Hematopoietic multipotent progenitor cell treated with erythropoietin and hydrocortisone succinate and interleukin-3 and kit ligand, for 4 days (in vitro differentiated cells): Measurements from ENCODE around the gene RFXANK.
A peak's percentile ranks its signal among the peaks of the same experiment; 100 is the strongest.
"Not testable (repeated sequence)": the region's sequence is repeated elsewhere in the genome, so short reads cannot be mapped to it uniquely, and the experiment has no call there.

Source experiments
- DNase-seq: peaks from one replicate; pipeline ENCODE4 v3.0.0-alpha.2; 2015

The RFXANK gene

GRCh38 chr19:19192078-19192882 is at the start of gene RFXANK, which contains the start of gene BORCS8:
RFXANK (plus strand) TSS chr19:19192258; CDS start chr19:19193947, 1,689 bp downstream.
BORCS8 (minus strand) TSS chr19:19192152; CDS start chr19:19192117, 35 bp downstream.
- DNase-seq: peak; percentile 100

GRCh38 chr19:19142347-19142746 is 49.7 kb upstream of the RFXANK start:
- no peak for DNase-seq

- DNase-seq: no peak
Observed at GRCh38 chr19:19145281-19145680, 46.8 kb upstream of the RFXANK start.

- DNase-seq: peak; percentile 87
Observed at GRCh38 chr19:19145684-19146608, 46.1 kb upstream of the RFXANK start.

- no peak for DNase-seq
Observed at GRCh38 chr19:19146865-19147264, 45.2 kb upstream of the RFXANK start.

- DNase-seq: no peak
Observed at GRCh38 chr19:19147344-19147743, 44.7 kb upstream of the RFXANK start.

- DNase-seq: not testable (repeated sequence)
Observed at GRCh38 chr19:19148504-19148903, 43.6 kb upstream of the RFXANK start.

- no peak for DNase-seq
Observed at GRCh38 chr19:19149435-19149834, 42.6 kb upstream of the RFXANK start.

- DNase-seq: no peak
Observed at GRCh38 chr19:19151418-19151817, 40.6 kb upstream of the RFXANK start.

GRCh38 chr19:19152668-19153384 is 39.2 kb upstream of the RFXANK start:
- DNase-seq: no peak

- no peak for DNase-seq
Observed at GRCh38 chr19:19154768-19155494, 37.1 kb upstream of the RFXANK start.

GRCh38 chr19:19155495-19156219 is 36.4 kb upstream of the RFXANK start:
- DNase-seq: no peak

- no peak for DNase-seq
Observed at GRCh38 chr19:19157808-19158207, 34.2 kb upstream of the RFXANK start.

- DNase-seq: no peak
Observed at GRCh38 chr19:19159534-19159933, 32.5 kb upstream of the RFXANK start.

- DNase-seq: peak; percentile 48
Observed at GRCh38 chr19:19160461-19161035, 31.5 kb upstream of the RFXANK start.

- no peak for DNase-seq
Observed at GRCh38 chr19:19162495-19162894, 29.6 kb upstream of the RFXANK start.

GRCh38 chr19:19165396-19165795 is 26.7 kb upstream of the RFXANK start:
- DNase-seq: no peak

- no peak for DNase-seq
Observed at GRCh38 chr19:19167612-19168011, 24.4 kb upstream of the RFXANK start.

GRCh38 chr19:19169236-19170052 is 22.6 kb upstream of the RFXANK start:
- no peak for DNase-seq
